Measurements from ENCODE around the gene TMEM44.

- TF ChIP-seq POLR3A (IDR thresholded peaks at IDR 0.05; ENCODE audit: borderline replicate concordance, extremely low read depth, insufficient read depth, insufficient read length) (no peak), XRCC5 (IDR thresholded peaks at IDR 0.05; ENCODE audit: low read depth, low read length) (no peak), ZFX (CRISPR knock-in tag; IDR thresholded peaks at IDR 0.05) (no peak)
Observed at GRCh38 chr3:194604126-194604525, 29.1 kb downstream of the TMEM44 start.
